ENCODE results near the gene ADGRV1. TPM values are rescaled to one million over a fixed set of nuclear protein-coding genes. Genes with fewer than 3 reads are reported as not detected.

ADGRV1 gene
- total and polyA plus RNA-seq, 2 donors (not counting 3 experiments of a cell fraction or from before 2014, with no cell fraction given) = 0.11 to 0.55 TPM

GRCh38 chr5:90824436-90824835, 265.8 kb downstream of the ADGRV1 start:
- dilution Hi-C loops (cut with MboI; ENCODE audit: extremely low pct_ligation_motif_present, low sequenced_read_pairs) = no loop called here
- TF ChIP-seq GATA2 (IDR thresholded peaks at IDR 0.05; ENCODE audit: insufficient read depth, insufficient read length, low read depth, low read length) = no peak
- no peak for TF ChIP-seq POLR2AphosphoS5 (IDR thresholded peaks at IDR 0.05; ENCODE audit: insufficient read depth, low read depth, low read length)
- no peak for TF ChIP-seq MYC (IDR thresholded peaks at IDR 0.05; ENCODE audit: low read depth, low read length)
- no peak for TF ChIP-seq POLR2A (IDR thresholded peaks at IDR 0.05; ENCODE audit: low read depth, low read length)
- no peak for TF ChIP-seq JUN (IDR thresholded peaks at IDR 0.05; ENCODE audit: borderline replicate concordance, insufficient read depth, insufficient read length, low read depth)
- TF ChIP-seq CTCF (IDR thresholded peaks at IDR 0.05; ENCODE audit: extremely low read depth in 1 of 2, insufficient read depth in 1 of 2, low read depth in 1 of 2, low read length in 2 of 2) = no peak
- no peak for TF ChIP-seq MAX (IDR thresholded peaks at IDR 0.05; ENCODE audit: insufficient read depth, insufficient read length)
- TF ChIP-seq EZH2 (IDR thresholded peaks at IDR 0.05; ENCODE audit: borderline replicate concordance, low read depth, low read length, severe bottlenecking) = no peak
- TF ChIP-seq FOS (IDR thresholded peaks at IDR 0.05; ENCODE audit: borderline replicate concordance, insufficient read depth, low read length) = no peak

More at GRCh38 chr5:90824436-90824835, 265.8 kb downstream of the ADGRV1 start:
- FAIRE-seq = no peak
- H3K79me2 ChIP-seq (ENCODE audit: control insufficient read depth, insufficient read depth, low read length) = no peaks in the 10 kb centered on the region
- H3K4me3 ChIP-seq (replicated peaks in 1 of 3; ENCODE audit: insufficient read depth in 1 of 3, low read depth in 1 of 3, low read length in 3 of 3) = no peak overlapping the region
- no peak overlapping the region for H2AFZ ChIP-seq (ENCODE audit: low read depth, low read length)
- H3K4me2 ChIP-seq (ENCODE audit: insufficient read depth, low read length) = no peak overlapping the region
- ChIA-PET POLR2A (no interaction called here), CTCF (no interaction called here)
- BruUV-seq (replicated peaks) = no TSS peak
- DNase-seq (ENCODE audit: low read depth, low spot score) = no peak
- no peaks in the 10 kb centered on the region for H3K9me3 ChIP-seq (replicated peaks; ENCODE audit: control insufficient read depth, insufficient read depth, low read length)
- no peaks in the 10 kb centered on the region for H3K9me1 ChIP-seq (replicated peaks; ENCODE audit: control insufficient read depth, extremely low read depth, insufficient read depth, low read length)
- H3K27me3 ChIP-seq (ENCODE audit: control insufficient read depth in 2 of 2, insufficient read depth in 2 of 2, low read length in 2 of 2) = no peaks in the 10 kb centered on the region
- H3K36me3 ChIP-seq (ENCODE audit: control insufficient read depth in 2 of 2, extremely low read depth in 1 of 2, insufficient read depth in 2 of 2, low read length in 2 of 2) = no peaks in the 10 kb centered on the region
- H3K4me1 ChIP-seq (ENCODE audit: control insufficient read depth, extremely low read depth, insufficient read depth, low read length) = no peaks in the 10 kb centered on the region
- H3K27ac ChIP-seq (ENCODE audit: insufficient read depth, low read depth, low read length) = no peak overlapping the region
- H3K9ac ChIP-seq (replicated peaks; ENCODE audit: extremely low read depth, insufficient read depth, low read length) = no peak overlapping the region
- H4K20me1 ChIP-seq (replicated peaks; ENCODE audit: control insufficient read depth, extremely low read depth, insufficient read depth, low read length) = no peaks in the 10 kb centered on the region
- intact Hi-C loops (cut with micrococcal nuclease) = no loop called here
